Neural progenitor cell (in vitro differentiated cells): ENCODE measurements around the gene GUCY2D. TPM values are rescaled to one million over a fixed set of nuclear protein-coding genes. Genes with fewer than 3 reads are reported as not detected.

Source experiments
- DNase-seq: peaks from one replicate; pipeline ENCODE4 v3.0.0-alpha.2; 2016; ENCODE audit warnings: low spot score
- H2AFZ ChIP-seq: fragments of 200-600 bp; sonication (generic); replicated peaks from 2 replicates; pipeline ENCODE4 v1.6.1; 2016; ENCODE audit warnings: antibody characterized with exemption
- H3F3A ChIP-seq: fragments of 200-600 bp; sonication (generic); 2 replicates; pipeline ENCODE4 v1.6.1; 2016; ENCODE audit warnings: antibody characterized with exemption, low read depth
- H3K27ac ChIP-seq: fragments of 200-600 bp; sonication (generic); 2 replicates; pipeline ENCODE4 v1.5.1; 2016; ENCODE audit warnings: mild to moderate bottlenecking
- H3K27me3 ChIP-seq: fragments of 200-600 bp; sonication (generic); 2 replicates; pipeline ENCODE4 v1.6.1; 2016; ENCODE audit warnings: mild to moderate bottlenecking, moderate library complexity
- H3K36me3 ChIP-seq: fragments of 200-600 bp; sonication (generic); 2 replicates; pipeline ENCODE4 v1.5.1; 2016
- H3K4me1 ChIP-seq: fragments of 200-600 bp; sonication (generic); 2 replicates; pipeline ENCODE4 v1.6.1; 2016; ENCODE audit warnings: mixed run types
- H3K4me2 ChIP-seq: fragments of 200-600 bp; sonication (generic); 2 replicates; pipeline ENCODE4 v1.6.1; 2016
- H3K4me3 ChIP-seq: fragments of 200-600 bp; sonication (generic); 2 replicates; pipeline ENCODE4 v1.5.1; 2016
- H3K79me2 ChIP-seq: fragments of 200-600 bp; sonication (generic); 2 replicates; pipeline ENCODE4 v1.6.1; 2016; ENCODE audit warnings: low read depth
- H3K9ac ChIP-seq: fragments of 200-600 bp; sonication (generic); 2 replicates; pipeline ENCODE4 v1.6.1; 2016
- H3K9me3 ChIP-seq: fragments of 200-600 bp; sonication (generic); 2 replicates; pipeline ENCODE4 v1.5.1; 2016; ENCODE audit warnings: low read depth
- H4K20me1 ChIP-seq: fragments of 200-600 bp; sonication (generic); 2 replicates; pipeline ENCODE4 v1.6.1; 2016; ENCODE audit warnings: low read depth
- H3K27ac Mint-ChIP-seq: 3 replicates; pipeline ENCODE4 v1.8.0; 2021; ENCODE audit warnings: mixed read lengths
- H3K27me3 Mint-ChIP-seq: 2 replicates; pipeline ENCODE4 v1.8.0; 2022; ENCODE audit warnings: low read depth, mild to moderate bottlenecking, inconsistent platforms, moderate library complexity, mixed read lengths; ENCODE audit not compliant: insufficient read depth
- H3K36me3 Mint-ChIP-seq: 3 replicates; pipeline ENCODE4 v1.8.0; 2021; ENCODE audit warnings: mixed read lengths
- H3K4me1 Mint-ChIP-seq: 3 replicates; pipeline ENCODE4 v1.8.0; 2021; ENCODE audit warnings: mixed read lengths
- H3K4me3 Mint-ChIP-seq: 3 replicates; pipeline ENCODE4 v1.8.0; 2021; ENCODE audit warnings: mild to moderate bottlenecking, moderate library complexity, mixed read lengths
- H3K9me3 Mint-ChIP-seq: 3 replicates; pipeline ENCODE4 v1.8.0; 2020; ENCODE audit warnings: mixed read lengths
- EZH2 ChIP-seq: fragments of 200-600 bp; sonication (generic); IDR thresholded peaks from 2 replicates; pipeline ENCODE4 v1.6.1; 2017; ENCODE audit warnings: antibody characterized with exemption, mild to moderate bottlenecking, moderate library complexity
- EZH2phosphoT487 ChIP-seq: fragments of 200-600 bp; sonication (generic); IDR thresholded peaks from 2 replicates; pipeline ENCODE4 v1.6.1; 2017; ENCODE audit warnings: antibody characterized with exemption
- total RNA-seq: library from RNA; depleted of rRNA; stranded (reverse); fragments of >200 nt; gene quantifications from 2 replicates; pipeline ENCODE4 v1.2.3, GENCODE V29; 2015; ENCODE audit warnings: low replicate concordance
- TF ChIP-seq, protein P1 (sequence below): fragments of 200-600 bp; sonication (generic); IDR thresholded peaks from 2 replicates; pipeline ENCODE4 v1.5.1; 2017; ENCODE audit warnings: antibody characterized with exemption, mild to moderate bottlenecking

Gene GUCY2D
- total RNA-seq, 1 donor from 2014 or later = not detected

DNA sequence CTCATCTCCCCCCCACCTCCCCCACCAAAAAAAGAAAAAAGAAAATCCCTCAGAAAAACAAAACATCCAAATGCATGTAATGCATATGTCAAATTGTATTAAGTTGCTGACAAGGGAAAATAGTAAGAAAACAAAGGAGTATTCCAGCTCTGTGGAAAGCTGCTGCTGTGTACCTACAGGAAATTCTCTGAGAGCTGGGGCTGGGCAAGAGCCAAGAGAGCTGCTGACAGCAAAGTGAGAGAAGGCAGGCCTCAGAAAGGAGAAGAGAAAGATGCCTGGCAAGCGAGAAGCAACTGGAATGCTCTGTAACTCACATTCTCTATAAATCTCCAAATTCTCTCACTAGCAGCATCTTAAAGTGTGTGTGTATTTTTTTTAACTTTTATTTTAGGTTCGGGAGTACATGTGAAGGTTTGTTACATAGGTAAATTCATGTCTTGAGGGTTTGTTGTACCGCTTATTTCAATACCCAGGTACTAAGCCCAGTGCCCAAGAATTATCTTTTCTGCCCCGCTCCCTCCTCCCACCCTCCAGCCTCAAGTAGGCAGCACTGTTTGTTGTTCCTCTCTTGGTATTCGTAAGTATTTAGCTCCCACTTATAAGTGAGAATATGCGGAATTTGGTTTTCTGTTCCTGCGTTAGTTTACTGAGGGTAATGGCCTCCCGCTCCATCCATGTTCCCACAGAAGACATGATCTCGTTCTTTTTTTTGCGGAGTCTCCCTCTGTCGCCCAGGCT lies 46.0 kb upstream of the GUCY2D start:
- no peak for DNase-seq
- no peak overlapping the region for H3K27ac ChIP-seq
- no peak overlapping the region for H3K9ac ChIP-seq
- no peak overlapping the region for H3K4me3 Mint-ChIP-seq
- H3K4me1 Mint-ChIP-seq = no peaks in the 10 kb centered on the region
- no peak overlapping the region for H3K4me2 ChIP-seq
- H3K9me3 Mint-ChIP-seq = no peaks in the 10 kb centered on the region
- no peak overlapping the region for H2AFZ ChIP-seq
- no peak for TF ChIP-seq EZH2phosphoT487
- no peak for TF ChIP-seq EZH2
- TF ChIP-seq, protein P1, sequence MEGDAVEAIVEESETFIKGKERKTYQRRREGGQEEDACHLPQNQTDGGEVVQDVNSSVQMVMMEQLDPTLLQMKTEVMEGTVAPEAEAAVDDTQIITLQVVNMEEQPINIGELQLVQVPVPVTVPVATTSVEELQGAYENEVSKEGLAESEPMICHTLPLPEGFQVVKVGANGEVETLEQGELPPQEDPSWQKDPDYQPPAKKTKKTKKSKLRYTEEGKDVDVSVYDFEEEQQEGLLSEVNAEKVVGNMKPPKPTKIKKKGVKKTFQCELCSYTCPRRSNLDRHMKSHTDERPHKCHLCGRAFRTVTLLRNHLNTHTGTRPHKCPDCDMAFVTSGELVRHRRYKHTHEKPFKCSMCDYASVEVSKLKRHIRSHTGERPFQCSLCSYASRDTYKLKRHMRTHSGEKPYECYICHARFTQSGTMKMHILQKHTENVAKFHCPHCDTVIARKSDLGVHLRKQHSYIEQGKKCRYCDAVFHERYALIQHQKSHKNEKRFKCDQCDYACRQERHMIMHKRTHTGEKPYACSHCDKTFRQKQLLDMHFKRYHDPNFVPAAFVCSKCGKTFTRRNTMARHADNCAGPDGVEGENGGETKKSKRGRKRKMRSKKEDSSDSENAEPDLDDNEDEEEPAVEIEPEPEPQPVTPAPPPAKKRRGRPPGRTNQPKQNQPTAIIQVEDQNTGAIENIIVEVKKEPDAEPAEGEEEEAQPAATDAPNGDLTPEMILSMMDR = no peak
- no peaks in the 10 kb centered on the region for H3K79me2 ChIP-seq
- H3K36me3 Mint-ChIP-seq = no peaks in the 10 kb centered on the region
- no peaks in the 10 kb centered on the region for H3K27me3 ChIP-seq
- H3K4me1 ChIP-seq = no peaks in the 10 kb centered on the region
- peaks cover 2% of the 10 kb centered on the region for H3K27me3 Mint-ChIP-seq
- H4K20me1 ChIP-seq = no peaks in the 10 kb centered on the region
- H3K36me3 ChIP-seq = no peaks in the 10 kb centered on the region
- H3K4me3 ChIP-seq = no peak overlapping the region
- H3K27ac Mint-ChIP-seq = no peak overlapping the region
- H3F3A ChIP-seq = no peaks in the 10 kb centered on the region
- H3K9me3 ChIP-seq = no peaks in the 10 kb centered on the region

DNA sequence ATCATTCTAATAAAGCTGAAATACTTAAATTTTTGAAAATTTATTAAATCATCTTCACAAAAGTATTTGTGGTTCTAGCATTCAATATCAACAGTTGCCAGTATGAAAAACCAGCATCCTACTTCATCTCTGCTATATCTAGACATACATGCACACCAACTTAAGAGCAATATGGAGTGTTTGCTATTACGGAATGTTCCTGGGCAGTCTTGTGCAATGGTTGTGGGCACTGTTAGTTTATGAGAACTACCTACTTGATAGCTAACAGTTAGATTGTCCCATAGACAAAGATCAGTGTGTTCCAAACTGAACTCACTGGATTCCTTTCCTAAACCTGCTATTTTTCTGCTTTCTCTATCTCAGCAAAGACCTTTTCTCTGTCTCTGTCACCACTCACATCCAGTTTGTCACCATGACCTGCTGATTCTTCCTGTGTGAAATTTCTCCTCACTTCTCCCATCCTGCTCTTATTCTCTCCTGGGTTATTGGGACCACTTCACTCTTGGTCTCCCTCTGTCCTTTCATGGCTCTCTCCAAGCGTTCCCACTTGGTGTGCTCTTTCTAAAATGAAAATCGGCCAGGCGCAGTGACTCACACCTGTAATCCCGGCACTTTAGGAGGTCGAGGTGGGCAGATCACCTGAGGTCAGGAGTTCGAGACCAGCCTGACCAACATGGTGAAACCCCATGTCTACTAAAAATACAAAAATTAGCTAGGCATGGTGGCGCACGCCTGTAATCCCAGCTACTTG lies 42.7 kb upstream of the GUCY2D start:
- Histone ChIP-seq H2AFZ (no peak overlapping the region), H3K27ac (no peak overlapping the region), H3F3A (no peaks in the 10 kb centered on the region), H4K20me1 (no peaks in the 10 kb centered on the region), H3K79me2 (no peaks in the 10 kb centered on the region), H3K4me3 (no peak overlapping the region), H3K4me1 (no peaks in the 10 kb centered on the region), H3K9ac (no peak overlapping the region), H3K4me2 (no peak overlapping the region), H3K9me3 (no peaks in the 10 kb centered on the region), H3K36me3 (no peaks in the 10 kb centered on the region), H3K27me3 (no peaks in the 10 kb centered on the region)
- no peak overlapping the region for H3K27ac Mint-ChIP-seq
- no peak overlapping the region for H3K4me3 Mint-ChIP-seq
- H3K36me3 Mint-ChIP-seq = no peaks in the 10 kb centered on the region
- DNase-seq = no peak
- H3K27me3 Mint-ChIP-seq = peaks cover 2% of the 10 kb centered on the region
- TF ChIP-seq, protein P1 = no peak
- TF ChIP-seq EZH2 (no peak), EZH2phosphoT487 (no peak)
- H3K4me1 Mint-ChIP-seq = no peaks in the 10 kb centered on the region
- H3K9me3 Mint-ChIP-seq = no peaks in the 10 kb centered on the region

DNA sequence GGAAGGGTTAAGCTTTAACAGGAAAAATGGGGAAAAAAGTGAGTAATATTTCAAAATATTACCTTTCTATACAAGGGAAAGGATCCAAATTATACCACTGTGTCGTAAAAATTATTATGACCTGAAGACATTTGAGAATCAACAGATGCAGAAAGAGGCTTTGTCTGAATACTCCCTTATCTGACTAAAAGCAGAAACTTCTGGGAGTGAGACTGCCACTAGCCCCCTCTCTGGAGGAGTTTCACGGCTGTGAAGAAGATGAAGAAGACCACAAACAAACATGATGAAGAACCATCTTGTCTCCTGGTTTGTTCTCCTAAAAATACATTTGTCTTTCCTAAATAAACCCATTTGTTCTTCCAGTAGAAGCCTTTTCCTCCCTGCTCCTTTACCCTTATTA lies 41.0 kb upstream of the GUCY2D start:
- Mint-ChIP-seq H3K9me3 (no peaks in the 10 kb centered on the region), H3K36me3 (no peaks in the 10 kb centered on the region)

More for the DNA sequence above, 41.0 kb upstream of the GUCY2D start:
- Histone ChIP-seq H3K27ac (no peak overlapping the region), H2AFZ (no peak overlapping the region), H3K9me3 (no peaks in the 10 kb centered on the region), H3K79me2 (no peaks in the 10 kb centered on the region), H4K20me1 (no peaks in the 10 kb centered on the region), H3K4me1 (no peaks in the 10 kb centered on the region), H3K4me3 (no peak overlapping the region), H3F3A (no peaks in the 10 kb centered on the region), H3K36me3 (no peaks in the 10 kb centered on the region), H3K27me3 (no peaks in the 10 kb centered on the region), H3K4me2 (no peak overlapping the region), H3K9ac (no peak overlapping the region)
- Mint-ChIP-seq H3K4me3 (no peak overlapping the region), H3K27me3 (peaks cover 2% of the 10 kb centered on the region), H3K4me1 (no peaks in the 10 kb centered on the region), H3K27ac (no peak overlapping the region)
- TF ChIP-seq, protein P1 = no peak
- no peak for TF ChIP-seq EZH2
- no peak for TF ChIP-seq EZH2phosphoT487
- no peak for DNase-seq
